Stimulated activated effector memory CD8-positive, alpha-beta T cell treated with anti-CD3 and anti-CD28 coated beads, Interleukin-12 subunit alpha, Interleukin-12 subunit beta, amount 100 ng/mL, for 72 hours (primary cell): ENCODE results near the gene ITPKB.

Experiments
- ATAC-seq: fragments of 150-1000 bp; cut with Tn5 transposase; 2 replicates; pipeline ENCODE4 v1.10.0; 2021
- DNase-seq, 2 donors: peaks; one replicate each; pipeline ENCODE4 v3.0.0; 2021 to 2022; ENCODE audit warnings: low spot score in 2 of 2
- H3K27ac Mint-ChIP-seq: one replicate; pipeline ENCODE4 v1.8.0; 2022; ENCODE audit warnings: mild to moderate bottlenecking, mixed read lengths
- H3K36me3 Mint-ChIP-seq: one replicate; pipeline ENCODE4 v1.8.0; 2022; ENCODE audit warnings: mild to moderate bottlenecking, mixed read lengths
- H3K4me1 Mint-ChIP-seq: one replicate; pipeline ENCODE4 v1.8.0; 2022; ENCODE audit warnings: mixed read lengths
- H3K4me3 Mint-ChIP-seq: one replicate; pipeline ENCODE4 v1.8.0; 2022; ENCODE audit warnings: mild to moderate bottlenecking, mixed read lengths
- H3K9me3 Mint-ChIP-seq: one replicate; pipeline ENCODE4 v1.8.0; 2022; ENCODE audit warnings: mixed read lengths

The ITPKB gene

GRCh38 chr1:226597616-226598454 lies 141.2 kb downstream of the ITPKB start:
- Mint-ChIP-seq H3K36me3 (no peaks in the 10 kb centered on the region), H3K4me3 (no peak overlapping the region), H3K4me1 (no peaks in the 10 kb centered on the region), H3K9me3 (no peaks in the 10 kb centered on the region), H3K27ac (peak overlapping the region; percentile 71)
- no peak for DNase-seq
- ATAC-seq = no peak

GRCh38 chr1:226596531-226597165 lies 142.4 kb downstream of the ITPKB start:
- no peak for DNase-seq
- ATAC-seq = peak; percentile 14
- Mint-ChIP-seq H3K36me3 (no peaks in the 10 kb centered on the region), H3K4me1 (no peaks in the 10 kb centered on the region), H3K9me3 (no peaks in the 10 kb centered on the region), H3K27ac (no peak overlapping the region), H3K4me3 (no peak overlapping the region)

GRCh38 chr1:226593541-226593940 lies 145.5 kb downstream of the ITPKB start:
- Mint-ChIP-seq H3K4me1 (no peaks in the 10 kb centered on the region), H3K4me3 (no peak overlapping the region), H3K9me3 (no peaks in the 10 kb centered on the region), H3K27ac (no peak overlapping the region), H3K36me3 (no peaks in the 10 kb centered on the region)
- no peak for ATAC-seq
- DNase-seq = no peak

GRCh38 chr1:226590614-226591013 lies 148.5 kb downstream of the ITPKB start:
- Mint-ChIP-seq H3K4me1 (no peaks in the 10 kb centered on the region), H3K9me3 (no peaks in the 10 kb centered on the region), H3K27ac (no peak overlapping the region), H3K36me3 (no peaks in the 10 kb centered on the region), H3K4me3 (no peak overlapping the region)
- no peak for DNase-seq
- ATAC-seq = no peak

- DNase-seq (no peak), ATAC-seq (no peak)
- no peaks in the 10 kb centered on the region for H3K9me3 Mint-ChIP-seq
- no peaks in the 10 kb centered on the region for H3K4me1 Mint-ChIP-seq
- no peaks in the 10 kb centered on the region for H3K36me3 Mint-ChIP-seq
- no peak overlapping the region for H3K4me3 Mint-ChIP-seq
- no peak overlapping the region for H3K27ac Mint-ChIP-seq
These were observed 149.9 kb downstream of the ITPKB start for GRCh38 chr1:226589008-226589733.

- Mint-ChIP-seq H3K4me1 (no peaks in the 10 kb centered on the region), H3K27ac (no peak overlapping the region), H3K36me3 (no peaks in the 10 kb centered on the region), H3K9me3 (no peaks in the 10 kb centered on the region), H3K4me3 (no peak overlapping the region)
- ATAC-seq = no peak
- no peak for DNase-seq
These were observed 150.6 kb downstream of the ITPKB start for GRCh38 chr1:226588484-226588883.

- ATAC-seq = no peak
- H3K36me3 Mint-ChIP-seq = no peaks in the 10 kb centered on the region
- H3K27ac Mint-ChIP-seq = no peak overlapping the region
- H3K4me3 Mint-ChIP-seq = no peak overlapping the region
- DNase-seq = no peak
- no peaks in the 10 kb centered on the region for H3K9me3 Mint-ChIP-seq
- H3K4me1 Mint-ChIP-seq = no peaks in the 10 kb centered on the region
These were observed 152.2 kb downstream of the ITPKB start for GRCh38 chr1:226586650-226587422.

GRCh38 chr1:226586116-226586515 lies 153.0 kb downstream of the ITPKB start:
- no peak overlapping the region for H3K27ac Mint-ChIP-seq
- ATAC-seq = no peak
- DNase-seq = no peak
- no peaks in the 10 kb centered on the region for H3K4me1 Mint-ChIP-seq
- no peak overlapping the region for H3K4me3 Mint-ChIP-seq
- H3K36me3 Mint-ChIP-seq = no peaks in the 10 kb centered on the region
- H3K9me3 Mint-ChIP-seq = no peaks in the 10 kb centered on the region

- H3K27ac Mint-ChIP-seq = no peak overlapping the region
- no peaks in the 10 kb centered on the region for H3K36me3 Mint-ChIP-seq
- no peaks in the 10 kb centered on the region for H3K9me3 Mint-ChIP-seq
- no peak overlapping the region for H3K4me3 Mint-ChIP-seq
- DNase-seq = no peak
- no peak for ATAC-seq
- no peaks in the 10 kb centered on the region for H3K4me1 Mint-ChIP-seq
These were observed 154.9 kb downstream of the ITPKB start for GRCh38 chr1:226584164-226584563.

GRCh38 chr1:226582966-226583365 lies 156.1 kb downstream of the ITPKB start:
- Mint-ChIP-seq H3K4me3 (no peak overlapping the region), H3K36me3 (no peaks in the 10 kb centered on the region), H3K27ac (no peak overlapping the region), H3K9me3 (no peaks in the 10 kb centered on the region), H3K4me1 (no peaks in the 10 kb centered on the region)
- no peak for ATAC-seq
- no peak for DNase-seq
